Activated CD4-positive, CD25-positive, alpha-beta regulatory T cell treated with anti-CD3 and anti-CD28 coated beads, Interleukin-2, amount 50 U/mL, for 24 hours (primary cell): Measurements from ENCODE around the gene PRR15.
"Not testable (repeated sequence)": the region's sequence is repeated elsewhere in the genome, so short reads cannot be mapped to it uniquely, and the experiment has no call there.

ENCODE experiments used
- ATAC-seq, 2 donors: fragments of 150-1000 bp; cut with Tn5 transposase; one replicate each; pipeline ENCODE4 v1.10.0; 2021; ENCODE audit warnings: mild to moderate bottlenecking in 1 of 2, moderate library complexity in 1 of 2

Gene PRR15

GRCh38 chr7:29563590-29564495 lies at the start of gene PRR15:
Gene PRR15, plus strand, starts transcription at chr7:29563835. Its CDS starts 2,495 bp downstream, at chr7:29566330.
- no peak for ATAC-seq

DNA sequence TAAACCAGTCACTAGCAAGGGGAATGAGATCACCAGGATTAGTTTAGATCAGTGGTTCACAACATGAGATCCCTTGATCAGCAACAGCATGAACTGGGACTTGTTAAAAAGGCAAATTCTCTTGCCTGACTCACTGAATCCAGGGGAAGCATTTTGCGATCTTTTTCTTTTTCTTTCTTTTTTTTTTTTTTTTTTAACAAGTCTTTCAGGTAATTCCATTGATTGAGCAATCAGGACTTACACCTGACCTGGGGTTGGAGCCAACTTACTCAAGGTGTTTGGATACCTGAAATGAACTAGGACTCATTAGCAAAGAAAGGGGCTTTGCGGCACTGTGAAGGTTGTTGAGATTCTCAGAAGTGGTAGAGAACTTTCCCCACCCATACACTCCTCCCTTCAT lies 47.1 kb upstream of the PRR15 start:
- ATAC-seq, result no peak

- no peak for ATAC-seq
Observed at GRCh38 chr7:29518616-29519015, 45.0 kb upstream of the PRR15 start.

- ATAC-seq, result no peak
Observed at GRCh38 chr7:29523728-29524127, 39.9 kb upstream of the PRR15 start.

GRCh38 chr7:29527505-29528108 lies 36.0 kb upstream of the PRR15 start:
- ATAC-seq, result no peak

DNA sequence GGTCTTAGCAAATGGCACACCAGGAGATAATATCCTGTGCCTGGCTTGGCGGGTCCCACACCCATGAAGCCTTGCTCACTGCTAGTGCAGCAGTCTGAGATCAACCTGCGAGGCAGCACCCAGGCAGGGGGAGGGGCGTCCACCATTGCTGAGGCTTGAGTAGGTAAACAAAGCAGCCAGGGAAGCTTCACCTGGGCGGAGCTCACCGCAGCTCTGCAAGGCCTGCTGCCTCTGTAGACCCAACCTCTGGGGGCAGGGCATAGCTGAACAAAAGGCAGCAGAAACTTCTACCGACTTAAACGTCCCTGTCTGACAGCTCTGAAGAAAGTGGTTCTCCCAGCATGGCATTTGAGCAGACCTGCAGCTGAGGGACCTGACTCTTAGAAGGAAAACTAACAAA lies 35.1 kb upstream of the PRR15 start:
- not testable (repeated sequence) for ATAC-seq

DNA sequence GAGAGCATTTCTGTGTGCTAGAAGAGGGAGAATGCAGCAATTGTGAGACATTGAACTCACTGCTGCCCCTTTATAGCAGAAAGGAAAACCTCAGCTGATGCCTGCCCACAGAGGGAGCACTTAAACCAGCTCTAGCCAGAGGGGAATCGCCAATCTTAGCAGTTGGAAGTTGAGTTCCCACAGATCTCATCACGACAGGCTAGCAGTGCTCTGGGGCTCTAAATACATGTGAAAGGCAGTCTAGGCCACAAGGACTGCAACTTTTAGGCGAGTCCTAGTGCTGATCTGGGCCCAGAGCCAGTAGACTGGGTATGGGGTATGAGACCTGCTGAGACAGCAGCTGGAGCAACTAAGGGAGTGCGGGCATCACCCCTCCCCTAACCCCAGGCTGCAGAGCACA lies 25.2 kb upstream of the PRR15 start:
- no peak for ATAC-seq

GRCh38 chr7:29539471-29539870 lies 24.2 kb upstream of the PRR15 start:
- ATAC-seq, result no peak

GRCh38 chr7:29547421-29547820 lies 16.2 kb upstream of the PRR15 start:
- no peak for ATAC-seq

GRCh38 chr7:29548823-29549222 lies 14.8 kb upstream of the PRR15 start:
- ATAC-seq, result no peak

DNA sequence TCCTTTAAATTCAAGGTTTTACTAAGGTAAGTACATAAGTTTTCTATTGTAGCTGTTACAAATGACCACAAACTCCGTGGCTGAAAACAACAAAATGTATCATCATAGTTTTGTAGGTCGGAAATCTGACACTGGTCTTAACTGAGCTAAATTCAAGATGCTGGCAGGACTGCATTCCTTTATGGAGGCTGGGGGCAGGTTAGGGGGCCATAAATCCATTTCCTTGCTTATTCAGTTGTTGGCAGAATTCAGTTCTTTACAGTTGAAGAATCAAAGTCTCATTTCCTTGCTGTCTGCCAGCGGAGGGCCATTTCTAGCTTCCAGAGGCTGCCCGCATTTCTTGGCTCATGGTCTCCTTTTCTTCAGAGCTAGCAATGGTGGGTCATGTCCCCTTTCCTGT lies 11.2 kb upstream of the PRR15 start:
- no peak for ATAC-seq

- no peak for ATAC-seq
Observed at GRCh38 chr7:29555061-29555460, 8.6 kb upstream of the PRR15 start.

DNA sequence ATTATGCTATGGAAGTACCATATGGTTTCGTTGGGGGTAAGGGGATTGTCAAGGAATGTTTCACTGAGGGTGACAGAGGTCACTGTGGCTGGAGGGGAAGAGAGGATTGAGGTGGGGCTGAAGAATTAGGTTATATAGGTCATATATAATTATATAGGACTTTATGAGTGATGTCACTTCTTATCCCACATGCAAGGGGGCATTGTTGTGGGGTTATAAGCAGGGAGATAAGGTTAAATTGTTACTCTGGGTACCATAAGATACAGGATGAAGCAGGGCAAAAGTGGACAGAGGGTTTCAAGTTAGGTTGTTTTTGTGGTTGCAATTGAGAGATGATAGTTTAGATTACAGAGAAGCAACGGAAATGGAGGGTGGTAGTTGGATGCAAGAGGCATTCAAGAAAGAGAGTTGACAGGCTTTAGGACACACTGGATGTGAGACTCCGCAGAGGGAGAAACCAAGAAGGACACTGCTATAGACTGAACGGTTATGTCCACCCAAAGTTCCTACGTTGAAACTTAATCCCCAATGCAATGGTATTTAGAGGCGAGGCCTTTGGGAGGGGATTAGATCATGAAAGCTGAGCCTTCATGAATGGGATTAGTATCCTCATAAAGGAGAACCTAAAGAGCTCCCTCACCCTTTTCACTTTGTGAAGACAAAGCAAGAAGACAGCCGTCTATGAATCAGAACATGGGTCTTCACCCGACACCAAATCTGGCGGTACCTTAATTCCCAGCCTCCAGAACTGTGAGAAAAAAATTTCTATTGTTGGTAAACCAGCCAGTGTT lies 7.0 kb upstream of the PRR15 start:
- ATAC-seq, result no peak

DNA sequence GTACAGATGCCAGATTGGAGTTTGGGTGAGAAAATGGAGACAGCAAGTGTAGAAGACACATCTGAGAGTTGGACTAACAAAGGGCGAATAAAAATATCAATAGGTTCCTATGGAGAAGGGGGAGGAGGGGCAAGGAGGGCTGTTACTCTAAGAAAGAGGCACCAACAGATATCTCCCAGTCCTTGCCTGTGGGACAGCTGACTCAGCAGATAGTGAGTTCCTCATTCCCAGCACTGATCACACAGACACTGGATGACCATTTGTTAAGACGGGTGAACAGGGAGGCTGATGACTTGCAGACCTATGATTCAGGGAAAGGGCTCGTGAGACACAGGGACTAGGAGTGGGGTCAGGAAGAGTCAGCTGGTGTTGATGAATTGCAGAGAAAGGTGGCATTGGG lies 5.7 kb upstream of the PRR15 start:
- ATAC-seq, result no peak

DNA sequence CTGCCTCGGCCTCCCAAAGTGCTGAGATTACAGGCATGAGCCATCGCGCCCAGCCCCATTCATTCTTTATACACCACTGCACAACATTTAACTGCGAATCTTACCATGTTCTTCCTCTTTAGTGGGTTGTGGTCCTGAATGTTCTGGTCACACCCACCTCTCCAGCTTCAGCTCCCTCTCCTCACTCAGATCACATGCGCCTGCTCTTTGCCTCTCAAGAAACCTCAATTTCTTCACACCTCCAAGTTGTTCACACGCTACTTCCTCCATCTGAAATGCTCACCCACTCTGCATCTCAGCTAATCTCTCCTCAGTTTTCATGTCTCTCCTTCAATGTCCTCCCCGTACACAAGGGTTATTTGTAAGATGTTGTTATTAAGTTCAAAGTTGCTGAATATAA lies 2.4 kb upstream of the PRR15 start:
- no peak for ATAC-seq

DNA sequence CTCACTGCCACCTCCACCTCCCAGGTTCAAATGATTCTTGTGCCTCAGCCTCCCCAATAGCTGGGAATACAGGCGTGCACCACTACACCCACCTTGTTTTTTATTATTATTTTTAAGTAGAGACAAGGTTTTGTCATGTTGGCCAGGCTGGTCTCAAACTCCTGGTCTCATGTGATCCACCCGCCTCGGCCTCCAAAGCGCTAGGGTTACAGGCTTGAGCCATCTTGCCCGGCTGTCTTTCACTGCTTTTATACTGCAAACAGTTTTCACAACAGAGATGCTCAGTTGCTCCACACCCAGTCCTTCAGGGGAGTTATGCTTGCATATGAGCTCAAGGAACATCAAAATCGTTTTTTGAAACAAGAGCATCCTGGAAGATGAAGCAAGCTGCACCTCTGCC lies 1.3 kb upstream of the PRR15 start:
- ATAC-seq, result no peak

DNA sequence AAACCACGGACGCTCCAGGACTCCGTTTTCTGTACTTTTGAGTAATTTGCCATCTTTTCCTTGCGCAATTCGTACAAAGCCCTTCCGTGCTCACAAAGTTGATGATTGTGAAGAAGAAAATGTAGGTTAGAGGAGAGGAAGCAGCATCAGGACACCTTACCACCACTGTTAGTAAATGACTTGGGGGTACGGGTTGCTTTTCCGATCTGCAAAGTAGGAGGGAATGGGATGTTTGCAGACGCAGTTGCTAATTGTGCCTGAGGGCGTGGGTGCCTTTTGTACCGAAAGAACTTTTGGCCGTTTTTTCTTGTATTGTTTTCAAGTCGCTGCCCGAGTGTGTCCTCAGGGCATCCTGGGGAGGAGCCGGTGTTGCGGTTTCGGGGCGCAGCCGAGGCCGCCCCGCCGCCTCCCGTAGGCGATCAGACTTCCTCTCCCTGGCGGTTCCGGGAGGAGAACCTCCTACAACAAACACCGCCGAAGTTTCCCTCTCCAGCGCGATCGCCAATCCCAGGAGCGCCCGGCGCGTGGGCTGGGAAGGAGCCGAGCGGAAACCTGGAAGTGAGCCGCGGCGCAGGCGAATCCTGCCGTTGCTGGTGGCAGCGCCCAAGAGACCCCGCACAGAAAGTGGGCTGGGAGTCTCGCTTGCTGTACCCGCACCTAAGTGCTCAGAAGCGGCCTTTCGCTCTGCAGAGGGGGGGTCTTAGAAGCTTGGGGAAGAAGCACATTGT lies 1.0 kb downstream of the PRR15 start:
- no peak for ATAC-seq

GRCh38 chr7:29565224-29565630 lies 1.6 kb downstream of the PRR15 start:
- ATAC-seq, result no peak

DNA sequence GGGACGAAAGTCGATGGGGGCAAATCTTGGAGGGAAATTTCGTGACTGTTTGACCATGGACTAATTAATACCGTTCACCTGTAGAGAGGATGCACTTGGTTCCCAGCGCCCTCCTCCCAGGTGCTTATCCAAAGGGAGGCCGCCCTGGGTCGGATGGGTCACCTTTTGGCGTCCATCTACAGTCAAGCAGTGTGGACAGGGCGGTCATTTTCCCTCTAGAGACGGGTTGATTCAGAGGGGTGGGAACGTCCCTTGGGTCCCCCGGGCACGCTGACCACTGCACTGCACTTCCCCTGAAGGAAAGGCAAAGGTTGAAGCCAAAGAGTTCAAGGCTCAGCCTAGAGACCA lies 2.0 kb downstream of the PRR15 start:
- no peak for ATAC-seq

DNA sequence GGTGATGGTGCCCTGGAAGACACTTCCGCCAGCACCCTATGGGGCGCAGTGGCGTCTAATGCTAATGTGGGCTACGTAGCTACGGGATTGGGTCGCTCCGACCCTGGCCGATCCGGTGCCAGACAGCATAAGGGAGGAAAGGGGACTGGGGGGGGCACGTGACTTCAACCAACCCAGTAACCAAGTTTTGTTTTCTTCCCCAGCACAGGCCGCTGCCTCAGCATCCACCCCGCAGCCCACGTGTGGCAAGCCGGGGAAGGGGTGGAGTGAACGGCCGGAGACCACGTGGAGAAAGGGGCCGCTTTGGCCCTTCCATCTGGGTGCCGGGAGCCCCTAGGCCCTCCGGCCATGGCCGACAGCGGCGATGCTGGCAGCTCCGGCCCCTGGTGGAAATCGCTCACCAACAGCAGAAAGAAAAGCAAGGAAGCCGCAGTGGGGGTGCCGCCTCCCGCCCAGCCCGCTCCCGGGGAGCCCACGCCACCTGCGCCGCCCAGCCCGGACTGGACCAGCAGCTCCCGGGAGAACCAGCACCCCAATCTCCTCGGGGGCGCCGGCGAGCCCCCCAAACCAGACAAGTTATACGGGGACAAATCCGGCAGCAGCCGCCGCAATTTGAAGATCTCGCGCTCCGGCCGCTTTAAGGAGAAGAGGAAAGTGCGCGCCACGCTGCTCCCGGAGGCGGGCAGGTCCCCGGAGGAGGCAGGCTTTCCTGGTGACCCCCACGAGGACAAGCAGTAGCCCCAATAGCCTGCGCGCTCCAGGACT lies 2.5 kb downstream of the PRR15 start:
- ATAC-seq, result no peak

GRCh38 chr7:29567174-29567573 lies 3.5 kb downstream of the PRR15 start:
- ATAC-seq, result no peak

GRCh38 chr7:29569648-29570047 lies 6.0 kb downstream of the PRR15 start:
- no peak for ATAC-seq
